Adrenal gland (tissue), 5 donors: Measurements from ENCODE around the gene RPS19.

Source experiments
- CTCF ChIP-seq, 6 experiments: fragments of 450-650 bp in 4 of 6; fragments of 200-600 bp in 2 of 6; sonication (generic) in 1 of 6; IDR thresholded peaks; 1 replicate in 5 of 6; 2 replicates in 1 of 6; pipeline versions ENCODE4 v1.5.1 to v1.8.0; 2016 to 2021; ENCODE audit warnings: antibody characterized with exemption in 6 of 6, mild to moderate bottlenecking in 2 of 6, moderate library complexity in 1 of 6
- POLR2A ChIP-seq, 2 donors: fragments of 450-650 bp; IDR thresholded peaks; one replicate each; pipeline ENCODE4 v1.6.1; 2017; ENCODE audit warnings: antibody characterized with exemption in 2 of 2, mild to moderate bottlenecking in 2 of 2, moderate library complexity in 1 of 2
- donor health status: DM: no; HTN: no; CAD: no.

DNA sequence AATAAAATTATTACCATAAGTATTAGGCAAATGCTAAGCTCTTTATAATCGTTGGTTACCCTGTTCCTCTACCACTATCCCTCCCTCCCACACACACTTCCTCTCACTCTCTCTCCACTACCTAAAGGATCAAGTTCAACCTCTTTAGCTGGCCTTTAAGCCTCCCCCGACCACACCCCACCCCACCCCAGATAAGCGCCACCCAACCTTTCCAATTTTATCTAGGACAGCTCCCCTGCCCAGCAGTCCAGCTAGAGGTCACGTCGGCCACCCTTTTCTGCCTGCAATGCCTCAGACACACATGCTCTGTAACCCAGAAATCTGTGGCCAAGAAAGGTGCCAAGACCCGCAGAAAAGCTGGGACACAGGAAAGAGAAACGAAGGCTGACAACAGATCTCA is 16.7 kb upstream of the RPS19 start:
- TF ChIP-seq CTCF (IDR thresholded peaks at IDR 0.05) (no peak), POLR2A (IDR thresholded peaks at IDR 0.05) (no peak)
